Measurements from ENCODE around the gene ST3GAL6. TPM values are rescaled to one million over a fixed set of nuclear protein-coding genes. Genes with fewer than 3 reads are reported as not detected.

Gene ST3GAL6
- total and polyA plus RNA-seq, 9 of the 15 experiments (the other 6 are each of a cell fraction or from before 2014, with no cell fraction given), result 0.14 TPM; not detected in 8

DNA sequence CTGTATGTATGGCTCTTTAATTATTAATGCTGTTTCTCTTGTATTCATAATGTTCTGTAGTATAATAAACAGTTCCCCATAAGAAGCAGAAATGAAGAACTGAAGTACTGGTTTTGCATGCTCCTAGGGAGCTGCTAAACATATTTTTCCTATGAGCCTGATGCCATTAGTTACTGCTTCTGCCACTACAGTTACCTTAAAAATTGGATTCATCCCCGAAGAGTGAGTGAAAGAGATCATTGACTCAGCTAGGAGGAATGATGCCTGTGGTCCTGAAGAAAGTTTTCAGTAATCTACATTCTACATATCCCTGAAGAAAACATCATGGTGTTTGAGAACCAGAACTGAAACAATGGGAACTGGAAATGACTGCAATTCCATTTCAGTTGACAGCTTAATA, 37.1 kb upstream of the ST3GAL6 start (continued):
- TF ChIP-seq CHD7 (IDR thresholded peaks at IDR 0.05; ENCODE audit: low read depth, low read length), result no peak
- no peak for TF ChIP-seq MAFK (IDR thresholded peaks at IDR 0.05; ENCODE audit: low read length)
- TF ChIP-seq, protein P1, sequence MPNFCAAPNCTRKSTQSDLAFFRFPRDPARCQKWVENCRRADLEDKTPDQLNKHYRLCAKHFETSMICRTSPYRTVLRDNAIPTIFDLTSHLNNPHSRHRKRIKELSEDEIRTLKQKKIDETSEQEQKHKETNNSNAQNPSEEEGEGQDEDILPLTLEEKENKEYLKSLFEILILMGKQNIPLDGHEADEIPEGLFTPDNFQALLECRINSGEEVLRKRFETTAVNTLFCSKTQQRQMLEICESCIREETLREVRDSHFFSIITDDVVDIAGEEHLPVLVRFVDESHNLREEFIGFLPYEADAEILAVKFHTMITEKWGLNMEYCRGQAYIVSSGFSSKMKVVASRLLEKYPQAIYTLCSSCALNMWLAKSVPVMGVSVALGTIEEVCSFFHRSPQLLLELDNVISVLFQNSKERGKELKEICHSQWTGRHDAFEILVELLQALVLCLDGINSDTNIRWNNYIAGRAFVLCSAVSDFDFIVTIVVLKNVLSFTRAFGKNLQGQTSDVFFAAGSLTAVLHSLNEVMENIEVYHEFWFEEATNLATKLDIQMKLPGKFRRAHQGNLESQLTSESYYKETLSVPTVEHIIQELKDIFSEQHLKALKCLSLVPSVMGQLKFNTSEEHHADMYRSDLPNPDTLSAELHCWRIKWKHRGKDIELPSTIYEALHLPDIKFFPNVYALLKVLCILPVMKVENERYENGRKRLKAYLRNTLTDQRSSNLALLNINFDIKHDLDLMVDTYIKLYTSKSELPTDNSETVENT (CRISPR knock-in tag; IDR thresholded peaks at IDR 0.05), result no peak
- TF ChIP-seq RNF2 (IDR thresholded peaks at IDR 0.05), result no peak
- TF ChIP-seq NUFIP1 (IDR thresholded peaks at IDR 0.05; ENCODE audit: partially characterized antibody), result no peak
- TF ChIP-seq ZNF583 (CRISPR knock-in tag; IDR thresholded peaks at IDR 0.05), result no peak

Data from K562 (cell line).